Endothelial cell of umbilical vein (primary cell): ENCODE results near the gene KDM4C. TPM values are rescaled to one million over a fixed set of nuclear protein-coding genes. Genes with fewer than 3 reads are reported as not detected.

Source experiments
- BruUV-seq: library from RNA; stranded (reverse); fragments of 400-500 nt; replicated peaks from 2 replicates; lab custom pipeline; 2021; lab: Mats Ljungman, UMichigan
- CTCF ChIA-PET: fragments of 300-600, 350-600 bp; sonication (Branson Sonifier 250); formaldehyde crosslinking; loops from one replicate; lab custom pipeline; 2021; ENCODE audit warnings: antibody characterized with exemption, inconsistent platforms; lab: Charles Lee
- POLR2A ChIA-PET: fragments of 300-600, 350-600 bp; sonication (Branson Sonifier 250); formaldehyde crosslinking; loops from one replicate; lab custom pipeline; 2021; ENCODE audit warnings: antibody characterized with exemption, inconsistent platforms; lab: Charles Lee
- DNase-seq: peaks from one replicate; pipeline ENCODE4 v3.0.0-alpha.2; 2011; ENCODE audit warnings: low read depth, low spot score
- FAIRE-seq: peaks from 2 replicates; lab custom pipeline; 2011; peaks lifted over from hg19 to GRCh38; lab: Jason Lieb, UNC
- H2AFZ ChIP-seq: 2 replicates; pipeline ENCODE4 v1.6.0; 2012; ENCODE audit warnings: low read depth, low read length, control low read depth, inconsistent platforms
- H3K27ac ChIP-seq: 2 replicates; pipeline ENCODE4 v1.5.1; 2011; ENCODE audit warnings: low read depth, mild to moderate bottlenecking, control low read depth, low read length, moderate library complexity; ENCODE audit not compliant: insufficient read depth
- H3K27me3 ChIP-seq, 2 experiments: 2 replicates each; pipeline versions ENCODE4 v1.6.0 to v1.6.1; 2011; ENCODE audit warnings: low read length in 2 of 2, mixed read lengths in 1 of 2; ENCODE audit not compliant: control insufficient read depth in 2 of 2, insufficient read depth in 2 of 2
- H3K36me3 ChIP-seq, 2 experiments: 2 replicates in 1 of 2; 3 replicates in 1 of 2; pipeline ENCODE4 v1.5.1; 2011; ENCODE audit warnings: low read length in 2 of 2, mild to moderate bottlenecking in 1 of 2, moderate library complexity in 1 of 2; ENCODE audit not compliant: control insufficient read depth in 2 of 2, insufficient read depth in 2 of 2; ENCODE audit errors: extremely low read depth in 1 of 2
- H3K4me1 ChIP-seq: 3 replicates; pipeline ENCODE4 v1.5.1; 2011; ENCODE audit warnings: mild to moderate bottlenecking, low read length; ENCODE audit not compliant: control insufficient read depth, insufficient read depth; ENCODE audit errors: extremely low read depth
- H3K4me2 ChIP-seq: 2 replicates; pipeline ENCODE4 v1.6.1; 2011; ENCODE audit warnings: low read length, control low read depth, mixed read lengths; ENCODE audit not compliant: insufficient read depth
- H3K4me3 ChIP-seq, 3 experiments: fragments of 200-600 bp in 1 of 3; sonication (generic), shearing (Covaris generic) in 1 of 3; replicated peaks in 1 of 3; 2 replicates each; pipeline ENCODE4 v1.5.1; 2011 to 2016; ENCODE audit warnings: control low read depth in 3 of 3, low read length in 3 of 3, mild to moderate bottlenecking in 2 of 3, inconsistent platforms in 1 of 3, low read depth in 1 of 3, moderate library complexity in 1 of 3; ENCODE audit not compliant: insufficient read depth in 1 of 3
- H3K79me2 ChIP-seq: 2 replicates; pipeline ENCODE4 v1.6.0; 2012; ENCODE audit warnings: low read length, inconsistent platforms; ENCODE audit not compliant: control insufficient read depth, insufficient read depth
- H3K9ac ChIP-seq: replicated peaks from 2 replicates; pipeline ENCODE3; 2011; ENCODE audit warnings: low read length, control low read depth; ENCODE audit not compliant: insufficient read depth; ENCODE audit errors: extremely low read depth
- H3K9me1 ChIP-seq: replicated peaks from 3 replicates; pipeline ENCODE4 v1.6.0; 2011; ENCODE audit warnings: mild to moderate bottlenecking, low read length; ENCODE audit not compliant: control insufficient read depth, insufficient read depth; ENCODE audit errors: extremely low read depth
- H3K9me3 ChIP-seq: replicated peaks from 2 replicates; pipeline ENCODE4 v1.5.1; 2012; ENCODE audit warnings: low read length, inconsistent platforms; ENCODE audit not compliant: control insufficient read depth, insufficient read depth
- H4K20me1 ChIP-seq: replicated peaks from 2 replicates; pipeline ENCODE3; 2011; ENCODE audit warnings: mild to moderate bottlenecking, low read length; ENCODE audit not compliant: control insufficient read depth, insufficient read depth; ENCODE audit errors: extremely low read depth
- EZH2 ChIP-seq: IDR thresholded peaks from 2 replicates; pipeline ENCODE4 v1.6.1; 2012; ENCODE audit warnings: borderline replicate concordance, low read depth, mild to moderate bottlenecking, moderate library complexity, low read length, inconsistent platforms; ENCODE audit not compliant: severe bottlenecking
- FOS ChIP-seq: IDR thresholded peaks from 2 replicates; pipeline ENCODE4 v1.6.1; 2011; ENCODE audit warnings: mild to moderate bottlenecking, low read length, moderate library complexity, borderline replicate concordance; ENCODE audit not compliant: insufficient read depth
- GATA2 ChIP-seq: IDR thresholded peaks from 2 replicates; pipeline ENCODE4 v1.7.0; 2011; ENCODE audit warnings: low read depth, mild to moderate bottlenecking, moderate library complexity, mixed read lengths, low read length; ENCODE audit not compliant: insufficient read length, insufficient read depth
- JUN ChIP-seq: IDR thresholded peaks from 2 replicates; pipeline ENCODE4 v1.6.1; 2011; ENCODE audit warnings: borderline replicate concordance, low read depth; ENCODE audit not compliant: insufficient read length, insufficient read depth
- MYC ChIP-seq: IDR thresholded peaks from one replicate; pipeline ENCODE4 v1.6.1; 2011; ENCODE audit warnings: mild to moderate bottlenecking, low read depth, low read length
- POLR2A ChIP-seq: IDR thresholded peaks from 2 replicates; pipeline ENCODE4 v1.6.1; 2012; ENCODE audit warnings: low read depth, mild to moderate bottlenecking, control low read depth, low read length
- POLR2AphosphoS5 ChIP-seq: IDR thresholded peaks from 2 replicates; pipeline ENCODE4 v1.6.1; 2012; ENCODE audit warnings: low read depth, mild to moderate bottlenecking, control low read depth, low read length, moderate library complexity; ENCODE audit not compliant: insufficient read depth
- dilution Hi-C: fragments of 300-500 bp; cut with MboI; formaldehyde crosslinking; loops from one replicate; pipeline ENCODE4 v1.15.0; 2019; ENCODE audit warnings: low sequenced_read_pairs; ENCODE audit not compliant: extremely low pct_ligation_motif_present
- intact Hi-C: fragments of 100-400 bp; cut with micrococcal nuclease; formaldehyde crosslinking; loops from one replicate; pipeline ENCODE4 v1.10.0; 2022
- polyA plus RNA-seq, 4 experiments: library from polyadenylated mRNA; depleted of rRNA in 3 of 4; stranded (reverse) in 3 of 4; unstranded in 1 of 4; fragments of >200 nt; gene quantifications; 2 replicates each; pipeline versions ENCODE4 v1.2.1 to v1.2.3, GENCODE V29; 2011 to 2012; ENCODE audit warnings: missing spikeins in 1 of 4
- total RNA-seq: library from RNA; stranded (reverse); gene quantifications from 2 replicates; pipeline ENCODE4 v1.2.3, GENCODE V29; 2021
- TF ChIP-seq, protein P1 (sequence below), 2 donors: IDR thresholded peaks; 1 replicate in 1 of 2; 2 replicates in 1 of 2; pipeline ENCODE4 v1.5.1; 2011; ENCODE audit warnings: low read length in 2 of 2, mild to moderate bottlenecking in 2 of 2, moderate library complexity in 2 of 2, control low read depth in 1 of 2, inconsistent platforms in 1 of 2, low read depth in 1 of 2; ENCODE audit not compliant: insufficient read depth in 1 of 2; ENCODE audit errors: extremely low read depth in 1 of 2
- TF ChIP-seq, protein P2 (sequence below): IDR thresholded peaks from 2 replicates; pipeline ENCODE4 v1.6.1; 2011; ENCODE audit not compliant: insufficient read depth, insufficient read length

The KDM4C gene
- total and polyA plus RNA-seq, 2 donors (not counting 3 experiments of a cell fraction or from before 2014, with no cell fraction given): 5.4 to 15.0 TPM

DNA sequence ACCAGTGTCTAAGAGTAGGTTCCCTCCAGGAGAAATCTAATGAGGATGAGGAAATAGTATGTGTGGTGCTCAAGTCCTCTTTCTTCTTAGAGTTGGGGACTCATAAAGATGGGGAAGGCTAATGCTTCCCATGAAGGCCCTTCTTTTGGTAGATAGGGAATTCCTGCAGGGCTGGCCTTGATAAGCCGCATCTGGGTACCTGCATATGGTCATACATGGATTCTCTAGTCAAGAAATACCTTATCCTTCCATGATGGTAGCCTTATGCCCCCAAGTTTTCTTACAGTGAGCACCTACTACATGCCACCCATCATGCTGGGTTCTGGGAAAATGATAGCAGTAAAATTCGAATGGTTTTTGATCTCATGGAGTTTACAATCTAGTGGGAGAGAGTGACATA lies 382.6 kb downstream of the KDM4C start:
- Histone ChIP-seq H4K20me1 (no peaks in the 10 kb centered on the region), H3K4me1 (no peaks in the 10 kb centered on the region), H3K27me3 (no peaks in the 10 kb centered on the region), H3K4me3 (no peak overlapping the region), H2AFZ (no peak overlapping the region), H3K9ac (no peak overlapping the region), H3K27ac (no peak overlapping the region), H3K79me2 (no peaks in the 10 kb centered on the region), H3K9me1 (no peaks in the 10 kb centered on the region), H3K4me2 (no peak overlapping the region), H3K9me3 (no peaks in the 10 kb centered on the region), H3K36me3 (no peaks in the 10 kb centered on the region)
- CTCF ChIA-PET: no interaction called here
- FAIRE-seq (no peak), DNase-seq (no peak)
- TF ChIP-seq FOS (no peak), EZH2 (no peak), GATA2 (no peak), JUN (no peak), POLR2AphosphoS5 (no peak), MYC (no peak), POLR2A (no peak)
- TF ChIP-seq, protein P1, sequence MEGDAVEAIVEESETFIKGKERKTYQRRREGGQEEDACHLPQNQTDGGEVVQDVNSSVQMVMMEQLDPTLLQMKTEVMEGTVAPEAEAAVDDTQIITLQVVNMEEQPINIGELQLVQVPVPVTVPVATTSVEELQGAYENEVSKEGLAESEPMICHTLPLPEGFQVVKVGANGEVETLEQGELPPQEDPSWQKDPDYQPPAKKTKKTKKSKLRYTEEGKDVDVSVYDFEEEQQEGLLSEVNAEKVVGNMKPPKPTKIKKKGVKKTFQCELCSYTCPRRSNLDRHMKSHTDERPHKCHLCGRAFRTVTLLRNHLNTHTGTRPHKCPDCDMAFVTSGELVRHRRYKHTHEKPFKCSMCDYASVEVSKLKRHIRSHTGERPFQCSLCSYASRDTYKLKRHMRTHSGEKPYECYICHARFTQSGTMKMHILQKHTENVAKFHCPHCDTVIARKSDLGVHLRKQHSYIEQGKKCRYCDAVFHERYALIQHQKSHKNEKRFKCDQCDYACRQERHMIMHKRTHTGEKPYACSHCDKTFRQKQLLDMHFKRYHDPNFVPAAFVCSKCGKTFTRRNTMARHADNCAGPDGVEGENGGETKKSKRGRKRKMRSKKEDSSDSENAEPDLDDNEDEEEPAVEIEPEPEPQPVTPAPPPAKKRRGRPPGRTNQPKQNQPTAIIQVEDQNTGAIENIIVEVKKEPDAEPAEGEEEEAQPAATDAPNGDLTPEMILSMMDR (IDR thresholded peaks at IDR 0.05; ENCODE audit: extremely low read depth in 1 of 2, insufficient read depth in 1 of 2, low read depth in 1 of 2, low read length in 2 of 2): no peak
- TF ChIP-seq, protein P2, sequence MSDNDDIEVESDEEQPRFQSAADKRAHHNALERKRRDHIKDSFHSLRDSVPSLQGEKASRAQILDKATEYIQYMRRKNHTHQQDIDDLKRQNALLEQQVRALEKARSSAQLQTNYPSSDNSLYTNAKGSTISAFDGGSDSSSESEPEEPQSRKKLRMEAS: no peak
- intact Hi-C loops: no loop called here
- dilution Hi-C loops: no loop called here
- POLR2A ChIA-PET: no interaction called here
- BruUV-seq: no TSS peak
